Endothelial cell of umbilical vein (primary cell): ENCODE measurements around the gene STX5. TPM values are rescaled to one million over a fixed set of nuclear protein-coding genes. Genes with fewer than 3 reads are reported as not detected.

Source experiments
- BruUV-seq: library from RNA; stranded (reverse); fragments of 400-500 nt; replicated peaks from 2 replicates; lab custom pipeline; 2021; lab: Mats Ljungman, UMichigan
- CTCF ChIA-PET: fragments of 300-600, 350-600 bp; sonication (Branson Sonifier 250); formaldehyde crosslinking; loops from one replicate; lab custom pipeline; 2021; ENCODE audit warnings: antibody characterized with exemption, inconsistent platforms; lab: Charles Lee
- POLR2A ChIA-PET: fragments of 300-600, 350-600 bp; sonication (Branson Sonifier 250); formaldehyde crosslinking; loops from one replicate; lab custom pipeline; 2021; ENCODE audit warnings: antibody characterized with exemption, inconsistent platforms; lab: Charles Lee
- DNase-seq: peaks from one replicate; pipeline ENCODE4 v3.0.0-alpha.2; 2011; ENCODE audit warnings: low read depth, low spot score
- FAIRE-seq: peaks from 2 replicates; lab custom pipeline; 2011; peaks lifted over from hg19 to GRCh38; lab: Jason Lieb, UNC
- H2AFZ ChIP-seq: 2 replicates; pipeline ENCODE4 v1.6.0; 2012; ENCODE audit warnings: low read depth, low read length, control low read depth, inconsistent platforms
- H3K27ac ChIP-seq: 2 replicates; pipeline ENCODE4 v1.5.1; 2011; ENCODE audit warnings: low read depth, mild to moderate bottlenecking, control low read depth, low read length, moderate library complexity; ENCODE audit not compliant: insufficient read depth
- H3K27me3 ChIP-seq, 2 experiments: 2 replicates each; pipeline versions ENCODE4 v1.6.0 to v1.6.1; 2011; ENCODE audit warnings: low read length in 2 of 2, mixed read lengths in 1 of 2; ENCODE audit not compliant: control insufficient read depth in 2 of 2, insufficient read depth in 2 of 2
- H3K36me3 ChIP-seq, 2 experiments: 2 replicates in 1 of 2; 3 replicates in 1 of 2; pipeline ENCODE4 v1.5.1; 2011; ENCODE audit warnings: low read length in 2 of 2, mild to moderate bottlenecking in 1 of 2, moderate library complexity in 1 of 2; ENCODE audit not compliant: control insufficient read depth in 2 of 2, insufficient read depth in 2 of 2; ENCODE audit errors: extremely low read depth in 1 of 2
- H3K4me1 ChIP-seq: 3 replicates; pipeline ENCODE4 v1.5.1; 2011; ENCODE audit warnings: mild to moderate bottlenecking, low read length; ENCODE audit not compliant: control insufficient read depth, insufficient read depth; ENCODE audit errors: extremely low read depth
- H3K4me2 ChIP-seq: 2 replicates; pipeline ENCODE4 v1.6.1; 2011; ENCODE audit warnings: low read length, control low read depth, mixed read lengths; ENCODE audit not compliant: insufficient read depth
- H3K4me3 ChIP-seq, 3 experiments: fragments of 200-600 bp in 1 of 3; sonication (generic), shearing (Covaris generic) in 1 of 3; replicated peaks in 1 of 3; 2 replicates each; pipeline ENCODE4 v1.5.1; 2011 to 2016; ENCODE audit warnings: control low read depth in 3 of 3, low read length in 3 of 3, mild to moderate bottlenecking in 2 of 3, inconsistent platforms in 1 of 3, low read depth in 1 of 3, moderate library complexity in 1 of 3; ENCODE audit not compliant: insufficient read depth in 1 of 3
- H3K79me2 ChIP-seq: 2 replicates; pipeline ENCODE4 v1.6.0; 2012; ENCODE audit warnings: low read length, inconsistent platforms; ENCODE audit not compliant: control insufficient read depth, insufficient read depth
- H3K9ac ChIP-seq: replicated peaks from 2 replicates; pipeline ENCODE3; 2011; ENCODE audit warnings: low read length, control low read depth; ENCODE audit not compliant: insufficient read depth; ENCODE audit errors: extremely low read depth
- H3K9me1 ChIP-seq: replicated peaks from 3 replicates; pipeline ENCODE4 v1.6.0; 2011; ENCODE audit warnings: mild to moderate bottlenecking, low read length; ENCODE audit not compliant: control insufficient read depth, insufficient read depth; ENCODE audit errors: extremely low read depth
- H3K9me3 ChIP-seq: replicated peaks from 2 replicates; pipeline ENCODE4 v1.5.1; 2012; ENCODE audit warnings: low read length, inconsistent platforms; ENCODE audit not compliant: control insufficient read depth, insufficient read depth
- H4K20me1 ChIP-seq: replicated peaks from 2 replicates; pipeline ENCODE3; 2011; ENCODE audit warnings: mild to moderate bottlenecking, low read length; ENCODE audit not compliant: control insufficient read depth, insufficient read depth; ENCODE audit errors: extremely low read depth
- CTCF ChIP-seq, 2 donors: IDR thresholded peaks; 1 replicate in 1 of 2; 2 replicates in 1 of 2; pipeline ENCODE4 v1.5.1; 2011; ENCODE audit warnings: low read length in 2 of 2, mild to moderate bottlenecking in 2 of 2, moderate library complexity in 2 of 2, control low read depth in 1 of 2, inconsistent platforms in 1 of 2, low read depth in 1 of 2; ENCODE audit not compliant: insufficient read depth in 1 of 2; ENCODE audit errors: extremely low read depth in 1 of 2
- EZH2 ChIP-seq: IDR thresholded peaks from 2 replicates; pipeline ENCODE4 v1.6.1; 2012; ENCODE audit warnings: borderline replicate concordance, low read depth, mild to moderate bottlenecking, moderate library complexity, low read length, inconsistent platforms; ENCODE audit not compliant: severe bottlenecking
- FOS ChIP-seq: IDR thresholded peaks from 2 replicates; pipeline ENCODE4 v1.6.1; 2011; ENCODE audit warnings: mild to moderate bottlenecking, low read length, moderate library complexity, borderline replicate concordance; ENCODE audit not compliant: insufficient read depth
- GATA2 ChIP-seq: IDR thresholded peaks from 2 replicates; pipeline ENCODE4 v1.7.0; 2011; ENCODE audit warnings: low read depth, mild to moderate bottlenecking, moderate library complexity, mixed read lengths, low read length; ENCODE audit not compliant: insufficient read length, insufficient read depth
- JUN ChIP-seq: IDR thresholded peaks from 2 replicates; pipeline ENCODE4 v1.6.1; 2011; ENCODE audit warnings: borderline replicate concordance, low read depth; ENCODE audit not compliant: insufficient read length, insufficient read depth
- MYC ChIP-seq: IDR thresholded peaks from one replicate; pipeline ENCODE4 v1.6.1; 2011; ENCODE audit warnings: mild to moderate bottlenecking, low read depth, low read length
- POLR2A ChIP-seq: IDR thresholded peaks from 2 replicates; pipeline ENCODE4 v1.6.1; 2012; ENCODE audit warnings: low read depth, mild to moderate bottlenecking, control low read depth, low read length
- POLR2AphosphoS5 ChIP-seq: IDR thresholded peaks from 2 replicates; pipeline ENCODE4 v1.6.1; 2012; ENCODE audit warnings: low read depth, mild to moderate bottlenecking, control low read depth, low read length, moderate library complexity; ENCODE audit not compliant: insufficient read depth
- dilution Hi-C: fragments of 300-500 bp; cut with MboI; formaldehyde crosslinking; loops from one replicate; pipeline ENCODE4 v1.15.0; 2019; ENCODE audit warnings: low sequenced_read_pairs; ENCODE audit not compliant: extremely low pct_ligation_motif_present
- intact Hi-C: fragments of 100-400 bp; cut with micrococcal nuclease; formaldehyde crosslinking; loops from one replicate; pipeline ENCODE4 v1.10.0; 2022
- polyA plus RNA-seq, 4 experiments: library from polyadenylated mRNA; depleted of rRNA in 3 of 4; stranded (reverse) in 3 of 4; unstranded in 1 of 4; fragments of >200 nt; gene quantifications; 2 replicates each; pipeline versions ENCODE4 v1.2.1 to v1.2.3, GENCODE V29; 2011 to 2012; ENCODE audit warnings: missing spikeins in 1 of 4
- total RNA-seq: library from RNA; stranded (reverse); gene quantifications from 2 replicates; pipeline ENCODE4 v1.2.3, GENCODE V29; 2021
- TF ChIP-seq, protein P1 (sequence below): IDR thresholded peaks from 2 replicates; pipeline ENCODE4 v1.6.1; 2011; ENCODE audit not compliant: insufficient read depth, insufficient read length

The STX5 gene
- total and polyA plus RNA-seq, 2 donors (not counting 3 experiments of a cell fraction or from before 2014, with no cell fraction given) = 41.3 to 46.4 TPM

DNA sequence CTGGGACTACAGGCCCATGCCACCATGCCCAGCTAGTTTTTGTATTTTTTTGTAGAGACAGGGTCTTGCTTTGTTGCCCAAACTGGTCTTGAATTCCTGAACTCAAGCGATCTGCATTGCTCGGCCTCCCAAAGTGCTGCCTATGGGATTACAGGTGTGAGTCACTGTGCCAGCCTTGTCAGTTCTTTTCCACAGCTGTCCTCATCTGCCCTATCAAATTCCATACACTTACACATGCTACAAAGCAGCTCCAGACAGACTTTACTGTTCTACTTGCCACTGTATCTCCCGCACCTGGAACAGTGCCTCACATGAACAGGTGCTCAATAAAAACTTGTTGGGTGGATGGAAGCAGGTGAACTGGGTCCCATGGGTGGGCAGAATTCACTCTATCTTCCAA, 8.2 kb downstream of the STX5 start:
- Histone ChIP-seq H3K9me1 (no peaks in the 10 kb centered on the region), H3K27ac (no peak overlapping the region), H3K79me2 (peaks cover 5% of the 10 kb centered on the region), H3K9ac (no peak overlapping the region), H3K27me3 (no peaks in the 10 kb centered on the region), H2AFZ (no peak overlapping the region), H4K20me1 (no peaks in the 10 kb centered on the region), H3K4me2 (no peak overlapping the region), H3K4me1 (no peaks in the 10 kb centered on the region), H3K4me3 (no peak overlapping the region), H3K36me3 (peaks cover 12 to 53% of the 10 kb centered on the region in 2 experiments), H3K9me3 (no peaks in the 10 kb centered on the region)
- dilution Hi-C loops = no loop called here
- FAIRE-seq = no peak
- CTCF ChIA-PET = interaction anchor here (1.1 kb wide), 1 partner anchor 16 kb away, joined by 4 read pairs; no protein-coding TSS in a partner anchor
- intact Hi-C loops = no loop called here
- TF ChIP-seq EZH2 = no peak
- no peak for TF ChIP-seq CTCF (IDR thresholded peaks at IDR 0.05; ENCODE audit: extremely low read depth in 1 of 2, insufficient read depth in 1 of 2, low read depth in 1 of 2, low read length in 2 of 2)
- no peak for TF ChIP-seq POLR2A
- no peak for TF ChIP-seq FOS
- TF ChIP-seq MYC = no peak
- no peak for TF ChIP-seq GATA2
- TF ChIP-seq, protein P1, sequence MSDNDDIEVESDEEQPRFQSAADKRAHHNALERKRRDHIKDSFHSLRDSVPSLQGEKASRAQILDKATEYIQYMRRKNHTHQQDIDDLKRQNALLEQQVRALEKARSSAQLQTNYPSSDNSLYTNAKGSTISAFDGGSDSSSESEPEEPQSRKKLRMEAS = no peak
- TF ChIP-seq JUN = no peak
- TF ChIP-seq POLR2AphosphoS5 = no peak
- no TSS peak for BruUV-seq
- POLR2A ChIA-PET = interaction anchor here (1.8 kb wide), 1 partner anchor 17 kb away, joined by 8 read pairs; no protein-coding TSS in a partner anchor
- DNase-seq = no peak
